Measurements from ENCODE around the gene TFAP2D.
A peak's percentile ranks its signal among the peaks of the same experiment; 100 is the strongest.

TFAP2D gene

GRCh38 chr6:50691814-50692495, 21.4 kb upstream of the TFAP2D start:
- no peaks in the 10 kb centered on the region for H3K79me1 ChIP-seq (ENCODE audit: low read length)
- no peak overlapping the region for H3K23ac ChIP-seq (ENCODE audit: low read length)
- H3K36me3 ChIP-seq (ENCODE audit: control insufficient read depth, insufficient read depth, low read length), result no peaks in the 10 kb centered on the region
- H4K8ac ChIP-seq (ENCODE audit: low read depth, low read length), result no peak overlapping the region
- no peak overlapping the region for H2BK5ac ChIP-seq (ENCODE audit: low read length)
- no peak overlapping the region for H3K4me2 ChIP-seq (ENCODE audit: low read length)
- no peak overlapping the region for H3K56ac ChIP-seq (ENCODE audit: low read length)
- no peak overlapping the region for H2BK15ac ChIP-seq (replicated peaks; ENCODE audit: low read depth)
- no peak overlapping the region for H2BK120ac ChIP-seq (ENCODE audit: low read depth, low read length)
- no peak overlapping the region for H2AK5ac ChIP-seq (ENCODE audit: low read length)
- H4K5ac ChIP-seq (ENCODE audit: low read length), result no peak overlapping the region
- DNase-seq, result no peak
- WGBS (ENCODE audit: extremely low coverage, insufficient coverage, low lambda C conversion rate), result no CpG with 5 or more reads among the region's 4 CpGs
- H3K9ac ChIP-seq (ENCODE audit: low read length), result no peak overlapping the region
- H3K27me3 ChIP-seq (ENCODE audit: insufficient read depth, low read length, poor library complexity), result no peaks in the 10 kb centered on the region
- H3K4ac ChIP-seq (ENCODE audit: low read depth, low read length), result no peak overlapping the region
- no peaks in the 10 kb centered on the region for H3K79me2 ChIP-seq (ENCODE audit: control insufficient read depth, insufficient read depth, low read length)
- H3K4me1 ChIP-seq (ENCODE audit: control insufficient read depth, low read depth, low read length), result no peaks in the 10 kb centered on the region
- no peak overlapping the region for H3K18ac ChIP-seq (ENCODE audit: low read length)
- H3K4me3 ChIP-seq (ENCODE audit: low read length), result no peak overlapping the region
- H3K27ac ChIP-seq (ENCODE audit: low read depth, low read length), result no peak overlapping the region

DNA sequence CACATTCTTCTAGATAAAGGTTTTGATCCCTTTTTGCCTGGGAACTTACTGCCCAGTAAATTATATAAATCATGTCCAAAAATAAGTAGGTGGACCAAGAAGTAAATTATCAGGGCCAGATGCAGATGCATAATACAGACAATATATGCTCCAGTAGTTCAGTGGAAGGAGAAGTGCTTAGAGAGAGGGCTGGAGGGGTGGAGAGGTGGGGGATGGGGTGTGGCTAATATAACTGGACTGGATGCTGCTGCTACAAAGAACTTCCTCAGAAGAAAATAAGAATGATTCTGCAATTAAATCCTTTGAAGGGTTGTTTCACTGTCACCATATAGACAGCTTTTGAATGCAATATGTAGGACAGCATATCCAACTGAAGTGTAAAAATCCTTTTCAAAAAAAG, 14.8 kb upstream of the TFAP2D start:
- no peaks in the 10 kb centered on the region for H3K79me1 ChIP-seq (ENCODE audit: low read length)
- H3K56ac ChIP-seq (ENCODE audit: low read length), result no peak overlapping the region
- no peak overlapping the region for H4K5ac ChIP-seq (ENCODE audit: low read length)
- H3K18ac ChIP-seq (ENCODE audit: low read length), result no peak overlapping the region
- no peak overlapping the region for H2BK120ac ChIP-seq (ENCODE audit: low read depth, low read length)
- H3K9ac ChIP-seq (ENCODE audit: low read length), result no peak overlapping the region
- no peak overlapping the region for H3K4ac ChIP-seq (ENCODE audit: low read depth, low read length)
- no peak overlapping the region for H2BK15ac ChIP-seq (replicated peaks; ENCODE audit: low read depth)
- no peak overlapping the region for H3K23ac ChIP-seq (ENCODE audit: low read length)
- no peaks in the 10 kb centered on the region for H3K79me2 ChIP-seq (ENCODE audit: control insufficient read depth, insufficient read depth, low read length)
- H3K4me3 ChIP-seq (ENCODE audit: low read length), result no peak overlapping the region
- no peak overlapping the region for H2AK5ac ChIP-seq (ENCODE audit: low read length)
- no peak overlapping the region for H3K27ac ChIP-seq (ENCODE audit: low read depth, low read length)
- H3K4me2 ChIP-seq (ENCODE audit: low read length), result no peak overlapping the region
- DNase-seq, result no peak
- no peaks in the 10 kb centered on the region for H3K36me3 ChIP-seq (ENCODE audit: control insufficient read depth, insufficient read depth, low read length)
- H2BK5ac ChIP-seq (ENCODE audit: low read length), result no peak overlapping the region
- H3K4me1 ChIP-seq (ENCODE audit: control insufficient read depth, low read depth, low read length), result no peaks in the 10 kb centered on the region
- H4K8ac ChIP-seq (ENCODE audit: low read depth, low read length), result no peak overlapping the region
- no peaks in the 10 kb centered on the region for H3K27me3 ChIP-seq (ENCODE audit: insufficient read depth, low read length, poor library complexity)

DNA sequence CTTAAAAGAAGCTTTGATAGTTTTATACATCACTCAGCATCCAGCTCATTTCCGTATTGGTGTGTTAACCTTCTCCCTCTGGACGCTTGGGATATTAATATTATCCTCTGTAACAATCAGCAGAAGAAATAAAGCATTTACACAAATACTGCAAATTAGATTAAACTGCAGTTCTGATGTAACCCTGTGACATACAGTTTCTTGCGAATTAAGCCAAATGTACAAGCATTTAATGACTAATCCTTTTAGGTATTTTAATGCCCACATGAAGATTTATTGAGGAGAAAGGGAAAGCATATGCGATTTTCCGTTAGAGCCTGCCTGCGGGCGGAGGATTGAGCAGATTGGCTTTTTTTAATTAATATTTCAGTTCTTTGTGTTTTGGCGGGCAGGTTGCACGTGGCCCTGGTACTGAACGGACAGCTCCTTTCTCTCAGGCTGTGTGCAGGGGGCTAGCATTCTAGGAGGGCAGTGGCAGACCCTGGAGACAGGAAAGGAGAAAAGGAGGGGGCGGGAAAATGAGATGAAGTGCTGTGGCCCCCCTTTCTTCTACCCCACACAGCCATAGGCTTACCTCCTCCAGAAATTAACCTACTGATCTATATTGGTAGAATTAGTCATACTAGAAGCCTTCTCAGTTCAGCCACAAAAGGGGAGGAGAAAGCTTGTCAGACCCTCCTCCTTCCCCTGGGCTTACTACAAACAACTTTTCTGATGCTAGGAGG, 14.1 kb upstream of the TFAP2D start:
- Histone ChIP-seq H2AK5ac (ENCODE audit: low read length) (no peak overlapping the region), H2BK120ac (ENCODE audit: low read depth, low read length) (no peak overlapping the region), H3K27me3 (ENCODE audit: insufficient read depth, low read length, poor library complexity) (no peaks in the 10 kb centered on the region), H3K9ac (ENCODE audit: low read length) (no peak overlapping the region), H3K79me1 (ENCODE audit: low read length) (no peaks in the 10 kb centered on the region), H3K4ac (ENCODE audit: low read depth, low read length) (no peak overlapping the region), H3K23ac (ENCODE audit: low read length) (no peak overlapping the region), H3K18ac (ENCODE audit: low read length) (no peak overlapping the region), H3K4me3 (ENCODE audit: low read length) (no peak overlapping the region), H3K4me2 (ENCODE audit: low read length) (no peak overlapping the region), H4K8ac (ENCODE audit: low read depth, low read length) (no peak overlapping the region), H4K5ac (ENCODE audit: low read length) (no peak overlapping the region), H3K27ac (ENCODE audit: low read depth, low read length) (no peak overlapping the region), H3K36me3 (ENCODE audit: control insufficient read depth, insufficient read depth, low read length) (no peaks in the 10 kb centered on the region), H2BK5ac (ENCODE audit: low read length) (no peak overlapping the region), H3K56ac (ENCODE audit: low read length) (no peak overlapping the region), H2BK15ac (replicated peaks; ENCODE audit: low read depth) (no peak overlapping the region), H3K4me1 (ENCODE audit: control insufficient read depth, low read depth, low read length) (no peaks in the 10 kb centered on the region), H3K79me2 (ENCODE audit: control insufficient read depth, insufficient read depth, low read length) (no peaks in the 10 kb centered on the region)
- no CpG with 5 or more reads among the region's 11 CpGs for WGBS (ENCODE audit: extremely low coverage, insufficient coverage, low lambda C conversion rate)
- peak; percentile 47 for DNase-seq

- Histone ChIP-seq H3K4me1 (ENCODE audit: control insufficient read depth, low read depth, low read length) (no peaks in the 10 kb centered on the region), H4K8ac (ENCODE audit: low read depth, low read length) (no peak overlapping the region), H2AK5ac (ENCODE audit: low read length) (no peak overlapping the region), H3K56ac (ENCODE audit: low read length) (no peak overlapping the region), H3K79me2 (ENCODE audit: control insufficient read depth, insufficient read depth, low read length) (no peaks in the 10 kb centered on the region), H3K4me2 (ENCODE audit: low read length) (peak overlapping the region; percentile 39), H2BK5ac (ENCODE audit: low read length) (no peak overlapping the region), H3K18ac (ENCODE audit: low read length) (no peak overlapping the region), H3K4me3 (ENCODE audit: low read length) (no peak overlapping the region), H3K23ac (ENCODE audit: low read length) (no peak overlapping the region), H3K79me1 (ENCODE audit: low read length) (no peaks in the 10 kb centered on the region), H3K9ac (ENCODE audit: low read length) (no peak overlapping the region), H2BK15ac (replicated peaks; ENCODE audit: low read depth) (no peak overlapping the region), H4K5ac (ENCODE audit: low read length) (no peak overlapping the region), H3K4ac (ENCODE audit: low read depth, low read length) (no peak overlapping the region), H3K36me3 (ENCODE audit: control insufficient read depth, insufficient read depth, low read length) (no peaks in the 10 kb centered on the region), H2BK120ac (ENCODE audit: low read depth, low read length) (no peak overlapping the region), H3K27ac (ENCODE audit: low read depth, low read length) (no peak overlapping the region), H3K27me3 (ENCODE audit: insufficient read depth, low read length, poor library complexity) (peaks cover 57% of the 10 kb centered on the region)
- no CpG with 5 or more reads among the region's 23 CpGs for WGBS (ENCODE audit: extremely low coverage, insufficient coverage, low lambda C conversion rate)
- DNase-seq, result peak; percentile 44
Measured at GRCh38 chr6:50706575-50706974, 6.8 kb upstream of the TFAP2D start.

- H3K27ac ChIP-seq (ENCODE audit: low read depth, low read length), result no peak overlapping the region
- no peak overlapping the region for H4K5ac ChIP-seq (ENCODE audit: low read length)
- H3K18ac ChIP-seq (ENCODE audit: low read length), result no peak overlapping the region
- H3K23ac ChIP-seq (ENCODE audit: low read length), result no peak overlapping the region
- H3K27me3 ChIP-seq (ENCODE audit: insufficient read depth, low read length, poor library complexity), result peaks cover 63% of the 10 kb centered on the region
- H2BK15ac ChIP-seq (replicated peaks; ENCODE audit: low read depth), result no peak overlapping the region
- H3K79me2 ChIP-seq (ENCODE audit: control insufficient read depth, insufficient read depth, low read length), result no peaks in the 10 kb centered on the region
- no peak overlapping the region for H3K4me2 ChIP-seq (ENCODE audit: low read length)
- no peak overlapping the region for H2AK5ac ChIP-seq (ENCODE audit: low read length)
- H2BK120ac ChIP-seq (ENCODE audit: low read depth, low read length), result no peak overlapping the region
- no peak for DNase-seq
- no peak overlapping the region for H3K9ac ChIP-seq (ENCODE audit: low read length)
- no peak overlapping the region for H3K4ac ChIP-seq (ENCODE audit: low read depth, low read length)
- no peaks in the 10 kb centered on the region for H3K36me3 ChIP-seq (ENCODE audit: control insufficient read depth, insufficient read depth, low read length)
- WGBS (ENCODE audit: extremely low coverage, insufficient coverage, low lambda C conversion rate), result no CpG with 5 or more reads among the region's 7 CpGs
- H3K79me1 ChIP-seq (ENCODE audit: low read length), result no peaks in the 10 kb centered on the region
- H3K4me3 ChIP-seq (ENCODE audit: low read length), result no peak overlapping the region
- H4K8ac ChIP-seq (ENCODE audit: low read depth, low read length), result no peak overlapping the region
- H3K56ac ChIP-seq (ENCODE audit: low read length), result no peak overlapping the region
- no peaks in the 10 kb centered on the region for H3K4me1 ChIP-seq (ENCODE audit: control insufficient read depth, low read depth, low read length)
- no peak overlapping the region for H2BK5ac ChIP-seq (ENCODE audit: low read length)
Measured at GRCh38 chr6:50707191-50707590, 6.1 kb upstream of the TFAP2D start.

Data from mesendoderm (in vitro differentiated cells).